Esophagus squamous epithelium (tissue), 5 donors: ENCODE results near the gene RRM2. TPM values are rescaled to one million over a fixed set of nuclear protein-coding genes. Genes with fewer than 3 reads are reported as not detected.
A peak's percentile ranks its signal among the peaks of the same experiment; 100 is the strongest.

Experiments used
- DNase-seq: peaks from one replicate; lab custom pipeline; 2025; lab: John Stamatoyannopoulos, UW
- H3K27ac ChIP-seq, 4 donors: fragments of 200-600 bp; sonication (generic); one replicate each; pipeline ENCODE4 v1.5.1; 2016 to 2019; ENCODE audit warnings: mild to moderate bottlenecking in 1 of 4
- H3K27me3 ChIP-seq, 4 donors: fragments of 200-600 bp; sonication (generic); 1 replicate in 3 of 4; 2 replicates in 1 of 4; pipeline versions ENCODE4 v1.5.1 to v1.6.0; 2017 to 2021; ENCODE audit warnings: antibody characterized with exemption in 1 of 4
- H3K36me3 ChIP-seq, 3 donors: fragments of 200-600 bp; sonication (generic); one replicate each; pipeline ENCODE4 v1.5.1; 2016 to 2019
- H3K4me1 ChIP-seq, 3 donors: fragments of 200-600 bp; sonication (generic); one replicate each; pipeline ENCODE4 v1.5.1; 2017 to 2019
- H3K4me3 ChIP-seq, 4 donors: fragments of 200-600 bp; sonication (generic); 1 replicate in 3 of 4; 2 replicates in 1 of 4; pipeline ENCODE4 v1.5.1; 2016 to 2019; ENCODE audit warnings: mild to moderate bottlenecking in 2 of 4, moderate library complexity in 1 of 4
- H3K9me3 ChIP-seq, 3 donors: fragments of 200-600 bp; sonication (generic); one replicate each; pipeline ENCODE4 v1.5.1; 2016 to 2019
- POLR2A ChIP-seq, 4 donors: fragments of 450-650 bp; IDR thresholded peaks; one replicate each; pipeline ENCODE4 v1.6.1; 2017; ENCODE audit warnings: antibody characterized with exemption in 4 of 4, mild to moderate bottlenecking in 4 of 4, moderate library complexity in 3 of 4
- WGBS, 2 donors: methylation state at CpG; one replicate each; pipeline ENCODE4 v1.1.5; 2018; 5-methylcytosine and 5-hydroxymethylcytosine counted together
- intact Hi-C: fragments of 100-400 bp; cut with DNase I; formaldehyde crosslinking; loops from one replicate; pipeline ENCODE4 v1.15.0; 2022
- total RNA-seq, 4 donors: library from RNA; depleted of rRNA; stranded (reverse); fragments of >200 nt; gene quantifications; one replicate each; pipeline ENCODE4 v1.1.0, GENCODE V29; 2016
- TF ChIP-seq, protein P1 (sequence below), 6 experiments: fragments of 450-650 bp in 4 of 6; fragments of 200-600 bp in 2 of 6; sonication (generic) in 2 of 6; IDR thresholded peaks; one replicate each; pipeline ENCODE4 v1.5.1; 2016 to 2019; ENCODE audit warnings: antibody characterized with exemption in 6 of 6, mild to moderate bottlenecking in 4 of 6, moderate library complexity in 4 of 6
- donor health status: DM: yes; HTN: yes; CAD: no.

The RRM2 gene
- total RNA-seq, 4 donors from 2014 or later = 16.2 to 65.1 (median 41.7) TPM

DNA sequence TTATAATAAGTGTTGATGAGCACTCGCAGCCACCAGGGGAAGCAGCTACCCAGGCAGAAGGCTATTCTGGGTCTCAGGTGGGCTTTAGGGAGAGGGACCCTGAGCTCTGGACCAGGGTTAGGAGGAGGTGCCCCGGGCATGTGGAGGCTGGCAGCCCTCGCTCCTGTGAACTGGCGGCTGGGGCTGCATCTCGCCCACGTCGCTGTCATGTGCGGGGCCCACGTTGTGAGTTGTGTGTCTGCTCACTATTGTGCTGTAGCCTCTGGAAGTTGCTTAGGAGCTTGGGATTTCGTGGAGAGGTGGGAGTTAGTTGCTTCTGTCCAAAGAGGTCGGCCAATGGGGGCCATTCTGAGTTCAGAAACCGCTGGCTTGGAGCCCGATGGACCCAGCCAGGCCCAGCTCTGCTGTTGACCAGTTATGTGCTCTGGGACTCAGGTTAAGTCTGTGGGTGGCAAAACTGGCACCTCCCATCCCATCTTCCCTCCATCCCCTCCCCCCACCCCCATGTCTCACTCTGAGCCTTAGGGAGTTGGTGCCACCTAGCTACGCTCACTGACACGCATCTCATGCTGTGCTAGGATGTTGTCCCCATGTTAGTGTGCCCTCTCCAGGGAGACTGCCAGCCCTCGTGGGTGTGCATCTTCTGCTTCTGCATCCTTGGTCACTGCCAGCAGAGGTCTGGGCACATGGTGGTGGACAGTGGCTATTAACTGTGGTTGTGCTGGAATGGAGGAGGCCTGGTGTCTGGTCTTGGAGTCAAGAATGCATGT, 18.5 kb downstream of the RRM2 start:
- DNase-seq = no peak
- 83 to 86% methylated on average over 7 to 10 of the region's 16 CpGs for WGBS, 2 donors
- Histone ChIP-seq H3K4me1 (peaks cover 0 to 15% (median 5%) of the 10 kb centered on the region in 3 donors), H3K36me3 (no peaks in the 10 kb centered on the region), H3K27me3 (no peaks in the 10 kb centered on the region), H3K4me3 (no peak overlapping the region), H3K27ac (no peak overlapping the region), H3K9me3 (no peaks in the 10 kb centered on the region)
- no peak for TF ChIP-seq POLR2A (IDR thresholded peaks at IDR 0.05)
- TF ChIP-seq, protein P1, sequence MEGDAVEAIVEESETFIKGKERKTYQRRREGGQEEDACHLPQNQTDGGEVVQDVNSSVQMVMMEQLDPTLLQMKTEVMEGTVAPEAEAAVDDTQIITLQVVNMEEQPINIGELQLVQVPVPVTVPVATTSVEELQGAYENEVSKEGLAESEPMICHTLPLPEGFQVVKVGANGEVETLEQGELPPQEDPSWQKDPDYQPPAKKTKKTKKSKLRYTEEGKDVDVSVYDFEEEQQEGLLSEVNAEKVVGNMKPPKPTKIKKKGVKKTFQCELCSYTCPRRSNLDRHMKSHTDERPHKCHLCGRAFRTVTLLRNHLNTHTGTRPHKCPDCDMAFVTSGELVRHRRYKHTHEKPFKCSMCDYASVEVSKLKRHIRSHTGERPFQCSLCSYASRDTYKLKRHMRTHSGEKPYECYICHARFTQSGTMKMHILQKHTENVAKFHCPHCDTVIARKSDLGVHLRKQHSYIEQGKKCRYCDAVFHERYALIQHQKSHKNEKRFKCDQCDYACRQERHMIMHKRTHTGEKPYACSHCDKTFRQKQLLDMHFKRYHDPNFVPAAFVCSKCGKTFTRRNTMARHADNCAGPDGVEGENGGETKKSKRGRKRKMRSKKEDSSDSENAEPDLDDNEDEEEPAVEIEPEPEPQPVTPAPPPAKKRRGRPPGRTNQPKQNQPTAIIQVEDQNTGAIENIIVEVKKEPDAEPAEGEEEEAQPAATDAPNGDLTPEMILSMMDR (IDR thresholded peaks at IDR 0.05) = no peak
- intact Hi-C loops = no loop called here

DNA sequence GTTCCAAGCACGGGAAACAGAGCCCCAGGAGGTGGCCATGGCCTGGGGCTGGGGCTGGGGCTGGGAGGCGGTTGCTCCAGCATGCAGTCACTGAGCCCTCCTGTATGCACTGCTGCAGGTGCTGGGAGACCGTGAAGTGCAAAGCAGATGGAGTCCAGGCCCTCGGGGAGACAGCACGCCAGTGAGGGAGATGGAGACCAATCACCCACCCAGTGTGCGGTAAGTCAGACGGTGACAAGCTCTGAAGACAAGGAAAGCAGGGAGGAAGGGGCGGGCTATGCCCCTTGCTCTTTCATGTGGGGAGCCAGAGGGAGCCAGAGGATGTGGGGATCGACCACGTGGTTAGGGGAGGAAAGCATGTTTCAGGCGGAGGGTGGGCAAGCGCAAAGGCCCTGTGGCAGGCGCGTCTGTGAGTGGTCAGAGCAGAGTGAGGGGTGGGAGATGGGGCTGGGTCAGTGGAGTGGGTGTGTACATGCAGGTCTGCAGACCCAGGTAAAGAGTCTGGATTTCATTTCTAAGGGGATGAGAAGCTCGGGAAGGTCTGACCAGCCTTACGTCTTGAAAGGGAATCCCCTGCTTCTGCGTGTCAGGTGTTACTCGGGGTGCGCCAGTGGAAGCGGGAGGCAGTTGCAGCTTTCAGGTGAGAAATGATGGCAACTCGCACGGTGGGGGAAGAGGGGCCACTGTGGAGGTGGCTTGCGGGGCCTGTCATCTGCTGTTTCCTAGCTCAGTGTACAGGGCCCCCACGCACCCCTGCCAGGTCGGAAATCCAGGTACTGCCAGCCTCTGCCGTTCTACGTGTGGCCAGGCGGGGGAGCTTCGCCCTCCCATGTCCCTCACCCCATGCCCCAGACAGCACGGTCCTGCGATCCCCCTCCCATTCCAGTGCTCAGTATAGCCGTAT, 19.4 kb downstream of the RRM2 start:
- Histone ChIP-seq H3K36me3 (no peaks in the 10 kb centered on the region), H3K27me3 (no peaks in the 10 kb centered on the region), H3K4me3 (no peak overlapping the region), H3K4me1 (peaks cover 0 to 13% (median 5%) of the 10 kb centered on the region in 3 donors), H3K9me3 (no peaks in the 10 kb centered on the region), H3K27ac (no peak overlapping the region)
- intact Hi-C loops = no loop called here
- TF ChIP-seq, protein P1 (IDR thresholded peaks at IDR 0.05) = peak in 5 of 6 experiments; percentile 36 to 66 (median 37)
- TF ChIP-seq POLR2A (IDR thresholded peaks at IDR 0.05) = no peak
- DNase-seq = no peak
- WGBS, 2 donors = 82 to 88% methylated on average over 20 to 29 of the region's 32 CpGs

GRCh38 chr2:10142640-10142965, 20.1 kb downstream of the RRM2 start:
- Histone ChIP-seq H3K9me3 (no peaks in the 10 kb centered on the region), H3K27me3 (no peaks in the 10 kb centered on the region), H3K4me1 (peaks cover 0 to 7% (median 1%) of the 10 kb centered on the region in 3 donors), H3K4me3 (no peak overlapping the region), H3K36me3 (no peaks in the 10 kb centered on the region), H3K27ac (no peak overlapping the region)
- WGBS, 2 donors = 93 to 96% methylated on average over 9 to 10 of the region's 11 CpGs
- TF ChIP-seq, protein P1 (IDR thresholded peaks at IDR 0.05) = peak in 1 of 6 experiments; percentile 1
- TF ChIP-seq POLR2A (IDR thresholded peaks at IDR 0.05) = no peak
- intact Hi-C loops = no loop called here
- DNase-seq = no peak

- no peak for DNase-seq
- Histone ChIP-seq H3K4me3 (no peak overlapping the region), H3K4me1 (peaks cover 0 to 6% (median 0%) of the 10 kb centered on the region in 3 donors), H3K9me3 (no peaks in the 10 kb centered on the region), H3K27me3 (no peaks in the 10 kb centered on the region), H3K27ac (peak overlapping the region in 3 of 4 donors; percentile 4 to 56 (median 34)), H3K36me3 (no peaks in the 10 kb centered on the region)
- intact Hi-C loops = no loop called here
- WGBS, 2 donors = 62 to 71% methylated on average over 11 to 13 of the region's 16 CpGs
- TF ChIP-seq POLR2A (IDR thresholded peaks at IDR 0.05) = no peak
- TF ChIP-seq, protein P1 (IDR thresholded peaks at IDR 0.05) = no peak
Measured at GRCh38 chr2:10144771-10145518, 22.4 kb downstream of the RRM2 start.
